PC-9 (cell line): ENCODE results near the gene APBA2. TPM values are rescaled to one million over a fixed set of nuclear protein-coding genes. Genes with fewer than 3 reads are reported as not detected.

ENCODE experiments used
- BruUV-seq: library from RNA; stranded (reverse); fragments of 400-500 nt; replicated peaks from 2 replicates; lab custom pipeline; 2021; lab: Mats Ljungman, UMichigan
- CTCF ChIA-PET: fragments of 300-600 bp; sonication (Branson Sonifier 250); formaldehyde crosslinking; loops from one replicate; lab custom pipeline; 2022; ENCODE audit warnings: antibody characterized with exemption; lab: Charles Lee
- POLR2A ChIA-PET: fragments of 300-600 bp; sonication (Branson Sonifier 250); formaldehyde crosslinking; loops from one replicate; lab custom pipeline; 2022; ENCODE audit warnings: antibody characterized with exemption; ENCODE audit not compliant: unreplicated experiment; lab: Charles Lee
- DNase-seq, 2 experiments: peaks; one replicate each; pipeline versions ENCODE4 v3.0.0 to v3.0.0-alpha.2; 2015 to 2022; ENCODE audit warnings: mixed read lengths in 1 of 2
- H2AFZ ChIP-seq: fragments of 200-600 bp; sonication (generic); 2 replicates; pipeline ENCODE4 v1.8.1; 2017; ENCODE audit warnings: antibody characterized with exemption
- H3F3A ChIP-seq: fragments of 200-600 bp; sonication (generic); 2 replicates; pipeline ENCODE4 v1.8.1; 2017; ENCODE audit warnings: antibody characterized with exemption, mild to moderate bottlenecking, low read depth; ENCODE audit not compliant: insufficient read depth
- H3K27ac ChIP-seq: fragments of 200-600 bp; sonication (generic); 2 replicates; pipeline ENCODE4 v1.6.1; 2016; ENCODE audit warnings: mixed run types
- H3K27me3 ChIP-seq: fragments of 200-600 bp; sonication (generic); 2 replicates; pipeline ENCODE4 v1.6.1; 2016; ENCODE audit warnings: low read depth, mixed run types; ENCODE audit not compliant: insufficient read depth
- H3K36me3 ChIP-seq: fragments of 200-600 bp; sonication (generic); 2 replicates; pipeline ENCODE4 v1.6.1; 2016; ENCODE audit warnings: low read depth, mixed run types
- H3K4me1 ChIP-seq: fragments of 200-600 bp; sonication (generic); replicated peaks from 2 replicates; pipeline ENCODE4 v1.6.1; 2016; ENCODE audit warnings: mixed run types; ENCODE audit not compliant: insufficient read depth
- H3K4me2 ChIP-seq: fragments of 200-600 bp; sonication (generic); 2 replicates; pipeline ENCODE4 v1.6.1; 2017; ENCODE audit warnings: mixed run types
- H3K4me3 ChIP-seq: fragments of 200-600 bp; sonication (generic); 2 replicates; pipeline ENCODE4 v1.6.1; 2016; ENCODE audit warnings: mixed run types
- H3K79me2 ChIP-seq: fragments of 200-600 bp; sonication (generic); 2 replicates; pipeline ENCODE4 v1.6.1; 2017; ENCODE audit warnings: low read depth, mixed run types
- H3K9me2 ChIP-seq: fragments of 200-600 bp; sonication (generic); 2 replicates; pipeline ENCODE4 v1.8.1; 2017; ENCODE audit warnings: mild to moderate bottlenecking; ENCODE audit not compliant: insufficient read depth
- H3K9me3 ChIP-seq: fragments of 200-600 bp; sonication (generic); 2 replicates; pipeline ENCODE4 v1.8.1; 2016; ENCODE audit warnings: low read depth; ENCODE audit not compliant: insufficient read depth
- H4K20me1 ChIP-seq: fragments of 200-600 bp; sonication (generic); 2 replicates; pipeline ENCODE4 v1.8.1; 2017; ENCODE audit not compliant: insufficient read depth
- EZH2 ChIP-seq: fragments of 200-600 bp; sonication (generic); IDR thresholded peaks from 2 replicates; pipeline ENCODE4 v1.8.0; 2017; ENCODE audit warnings: antibody characterized with exemption, low read depth
- intact Hi-C: fragments of 100-400 bp; cut with micrococcal nuclease; formaldehyde crosslinking; loops from one replicate; pipeline ENCODE4 v1.10.0; 2022; ENCODE audit not compliant: unreplicated experiment
- total RNA-seq: library from RNA; stranded (reverse); gene quantifications from 2 replicates; pipeline ENCODE4 v1.2.3, GENCODE V29; 2021
- TF ChIP-seq, protein P1 (sequence below): fragments of 200-600 bp; sonication (generic); conservative IDR thresholded peaks from 2 replicates; pipeline ENCODE4 v1.6.1; 2017; ENCODE audit warnings: mixed run types, antibody characterized with exemption, mild to moderate bottlenecking, moderate library complexity

The APBA2 gene
- total RNA-seq, 1 experiment from 2014 or later, result not detected

DNA sequence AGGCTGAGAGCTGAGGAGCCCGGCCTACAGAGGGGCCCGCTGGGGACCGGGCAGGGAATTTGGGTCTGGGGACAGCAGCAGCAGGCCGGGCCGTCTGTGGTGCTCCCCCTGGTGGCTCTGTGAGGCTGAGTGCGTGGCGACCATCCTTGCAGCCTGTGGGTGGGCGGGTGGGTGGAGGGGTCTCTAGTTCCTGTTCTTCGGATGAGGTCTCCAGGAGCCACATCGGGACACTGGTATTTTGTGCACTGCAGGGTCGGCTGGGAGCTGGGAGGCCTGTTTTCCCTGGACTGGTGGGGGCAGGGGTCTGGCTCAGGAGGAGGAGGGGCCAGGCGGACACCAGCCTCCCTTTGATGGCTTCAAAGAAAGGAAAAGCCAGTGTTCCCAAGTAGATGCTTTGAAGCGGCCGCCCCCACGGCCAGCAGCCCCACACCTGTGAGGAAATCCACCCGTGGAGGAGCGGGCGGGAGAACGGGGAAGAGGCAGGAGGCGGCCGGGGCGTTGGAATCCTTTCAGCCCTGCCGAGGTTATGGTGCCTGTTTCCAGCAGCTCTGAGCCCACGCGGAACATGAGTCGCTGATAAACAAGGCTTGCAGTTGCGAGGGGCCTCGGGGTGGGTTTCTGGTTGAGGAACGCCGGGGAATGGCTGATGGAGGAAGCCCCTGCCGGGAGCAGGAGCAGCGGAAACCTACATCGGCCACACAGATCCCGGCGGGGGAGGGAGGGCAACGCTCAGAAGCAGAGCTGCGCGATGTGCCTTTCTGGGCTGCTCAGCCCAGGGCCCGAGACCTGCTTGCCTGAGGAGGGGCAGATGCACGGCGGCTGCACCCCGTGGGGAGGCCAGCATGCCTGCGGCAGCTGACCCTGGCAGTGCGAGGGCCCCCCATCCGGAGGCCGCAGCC lies 229.6 kb downstream of the APBA2 start:
- H3K27ac ChIP-seq, result no peak overlapping the region

DNA sequence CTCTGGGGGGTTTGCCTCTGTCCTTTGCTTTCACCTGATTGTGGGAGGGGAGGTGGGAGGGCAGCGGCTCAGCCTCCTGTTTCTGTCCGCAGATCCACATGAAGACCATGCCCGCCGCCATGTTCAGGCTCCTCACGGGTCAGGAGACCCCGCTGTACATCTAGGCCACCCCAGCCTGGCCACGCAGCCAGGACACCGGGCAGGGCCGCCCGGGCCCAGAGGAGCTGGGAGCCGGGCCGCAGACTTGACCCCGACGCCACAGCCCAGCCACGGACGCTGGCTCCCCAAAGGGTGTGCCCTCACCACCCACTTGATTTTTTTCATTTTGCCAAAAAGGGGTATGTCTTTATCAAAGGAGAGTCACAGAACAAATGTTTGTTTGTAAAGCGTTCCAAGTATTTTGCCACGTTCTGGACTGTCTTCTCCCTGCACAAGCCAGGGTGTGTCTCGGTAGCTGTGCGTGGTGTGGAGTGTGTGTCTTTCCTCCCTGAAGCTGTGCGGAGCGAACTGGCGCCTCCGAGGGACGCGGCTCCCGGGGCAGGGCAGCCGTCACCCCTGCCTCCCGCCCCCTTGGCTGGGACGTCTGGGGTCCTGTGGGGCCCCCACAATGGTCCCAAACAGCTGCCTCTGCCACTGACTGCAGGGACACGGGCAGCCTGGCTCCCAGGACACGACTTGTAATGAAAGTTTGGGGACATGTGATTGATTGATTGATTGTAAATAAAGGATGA lies 231.4 kb downstream of the APBA2 start:
- Histone ChIP-seq H3K9me3 (no peaks in the 10 kb centered on the region), H3K27me3 (peaks cover 43% of the 10 kb centered on the region), H3K4me1 (no peaks in the 10 kb centered on the region), H3K9me2 (no peaks in the 10 kb centered on the region), H3K36me3 (no peaks in the 10 kb centered on the region), H3K79me2 (no peaks in the 10 kb centered on the region), H3K4me3 (no peak overlapping the region), H4K20me1 (no peaks in the 10 kb centered on the region), H3K27ac (no peak overlapping the region), H3F3A (no peaks in the 10 kb centered on the region), H2AFZ (no peak overlapping the region), H3K4me2 (no peak overlapping the region)
- no peak for DNase-seq
- intact Hi-C loops, result no loop called here
- POLR2A ChIA-PET, result no interaction called here
- TF ChIP-seq, protein P1, sequence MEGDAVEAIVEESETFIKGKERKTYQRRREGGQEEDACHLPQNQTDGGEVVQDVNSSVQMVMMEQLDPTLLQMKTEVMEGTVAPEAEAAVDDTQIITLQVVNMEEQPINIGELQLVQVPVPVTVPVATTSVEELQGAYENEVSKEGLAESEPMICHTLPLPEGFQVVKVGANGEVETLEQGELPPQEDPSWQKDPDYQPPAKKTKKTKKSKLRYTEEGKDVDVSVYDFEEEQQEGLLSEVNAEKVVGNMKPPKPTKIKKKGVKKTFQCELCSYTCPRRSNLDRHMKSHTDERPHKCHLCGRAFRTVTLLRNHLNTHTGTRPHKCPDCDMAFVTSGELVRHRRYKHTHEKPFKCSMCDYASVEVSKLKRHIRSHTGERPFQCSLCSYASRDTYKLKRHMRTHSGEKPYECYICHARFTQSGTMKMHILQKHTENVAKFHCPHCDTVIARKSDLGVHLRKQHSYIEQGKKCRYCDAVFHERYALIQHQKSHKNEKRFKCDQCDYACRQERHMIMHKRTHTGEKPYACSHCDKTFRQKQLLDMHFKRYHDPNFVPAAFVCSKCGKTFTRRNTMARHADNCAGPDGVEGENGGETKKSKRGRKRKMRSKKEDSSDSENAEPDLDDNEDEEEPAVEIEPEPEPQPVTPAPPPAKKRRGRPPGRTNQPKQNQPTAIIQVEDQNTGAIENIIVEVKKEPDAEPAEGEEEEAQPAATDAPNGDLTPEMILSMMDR, result no peak
- TF ChIP-seq EZH2, result no peak
- BruUV-seq, result no TSS peak
- CTCF ChIA-PET, result no interaction called here

More for the DNA sequence above, 229.6 kb downstream of the APBA2 start:
- Histone ChIP-seq H3K4me1 (no peaks in the 10 kb centered on the region), H3K9me2 (no peaks in the 10 kb centered on the region), H3K36me3 (no peaks in the 10 kb centered on the region), H3K4me3 (no peak overlapping the region), H3K79me2 (no peaks in the 10 kb centered on the region), H2AFZ (no peak overlapping the region), H3K4me2 (no peak overlapping the region), H3K27me3 (peaks cover 42% of the 10 kb centered on the region), H3F3A (no peaks in the 10 kb centered on the region), H4K20me1 (no peaks in the 10 kb centered on the region), H3K9me3 (no peaks in the 10 kb centered on the region)
- ChIA-PET POLR2A (no interaction called here), CTCF (no interaction called here)
- TF ChIP-seq, protein P1, result no peak
- no peak for TF ChIP-seq EZH2
- no peak for DNase-seq
- intact Hi-C loops, result no loop called here
- BruUV-seq, result no TSS peak

DNA sequence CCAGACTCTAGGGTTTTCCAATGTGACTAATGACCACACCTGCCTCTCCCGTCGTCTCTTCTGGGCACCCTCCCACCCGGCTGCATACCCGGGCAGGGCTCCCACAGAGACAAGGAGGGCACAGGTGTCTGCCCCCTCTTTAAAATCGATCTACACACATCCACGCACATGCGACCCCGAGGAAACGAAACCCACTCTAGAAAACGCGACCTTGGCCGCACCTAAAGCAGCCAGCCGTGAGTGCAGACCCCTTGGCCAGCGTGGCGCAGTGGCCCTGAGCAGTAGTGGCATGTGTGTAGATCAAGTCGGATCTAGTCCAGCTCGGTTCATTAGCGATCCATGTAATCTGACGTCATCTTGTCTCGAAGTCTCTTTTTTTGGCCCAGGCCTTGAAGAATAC lies 232.0 kb downstream of the APBA2 start:
- no peak for TF ChIP-seq EZH2
- TF ChIP-seq, protein P1, result no peak
- BruUV-seq, result no TSS peak
- CTCF ChIA-PET, result no interaction called here

More for the DNA sequence above, 232.0 kb downstream of the APBA2 start:
- H3K27me3 ChIP-seq, result peaks cover 47% of the 10 kb centered on the region
- H3K4me1 ChIP-seq, result no peaks in the 10 kb centered on the region
- H4K20me1 ChIP-seq, result no peaks in the 10 kb centered on the region
- intact Hi-C loops, result no loop called here
- POLR2A ChIA-PET, result no interaction called here
- H3K4me3 ChIP-seq, result no peak overlapping the region
- H3K4me2 ChIP-seq, result no peak overlapping the region
- no peak overlapping the region for H2AFZ ChIP-seq
- no peaks in the 10 kb centered on the region for H3K36me3 ChIP-seq
- no peaks in the 10 kb centered on the region for H3K9me3 ChIP-seq
- no peaks in the 10 kb centered on the region for H3F3A ChIP-seq
- DNase-seq, result no peak
- no peak overlapping the region for H3K27ac ChIP-seq
- H3K79me2 ChIP-seq, result no peaks in the 10 kb centered on the region
- no peaks in the 10 kb centered on the region for H3K9me2 ChIP-seq
